ENCODE measurements around the gene DHRSX.

GRCh38 chrX:2343413-2343812, 157.4 kb downstream of the DHRSX start:
- TF ChIP-seq EHMT2 (IDR thresholded peaks at IDR 0.05; ENCODE audit: low read depth) (no peak), MYC (IDR thresholded peaks at IDR 0.05; ENCODE audit: borderline replicate concordance, low read length) (no peak)
- TF ChIP-seq, protein P1, sequence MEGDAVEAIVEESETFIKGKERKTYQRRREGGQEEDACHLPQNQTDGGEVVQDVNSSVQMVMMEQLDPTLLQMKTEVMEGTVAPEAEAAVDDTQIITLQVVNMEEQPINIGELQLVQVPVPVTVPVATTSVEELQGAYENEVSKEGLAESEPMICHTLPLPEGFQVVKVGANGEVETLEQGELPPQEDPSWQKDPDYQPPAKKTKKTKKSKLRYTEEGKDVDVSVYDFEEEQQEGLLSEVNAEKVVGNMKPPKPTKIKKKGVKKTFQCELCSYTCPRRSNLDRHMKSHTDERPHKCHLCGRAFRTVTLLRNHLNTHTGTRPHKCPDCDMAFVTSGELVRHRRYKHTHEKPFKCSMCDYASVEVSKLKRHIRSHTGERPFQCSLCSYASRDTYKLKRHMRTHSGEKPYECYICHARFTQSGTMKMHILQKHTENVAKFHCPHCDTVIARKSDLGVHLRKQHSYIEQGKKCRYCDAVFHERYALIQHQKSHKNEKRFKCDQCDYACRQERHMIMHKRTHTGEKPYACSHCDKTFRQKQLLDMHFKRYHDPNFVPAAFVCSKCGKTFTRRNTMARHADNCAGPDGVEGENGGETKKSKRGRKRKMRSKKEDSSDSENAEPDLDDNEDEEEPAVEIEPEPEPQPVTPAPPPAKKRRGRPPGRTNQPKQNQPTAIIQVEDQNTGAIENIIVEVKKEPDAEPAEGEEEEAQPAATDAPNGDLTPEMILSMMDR (IDR thresholded peaks at IDR 0.05) = no peak

Data from A549 (cell line).